SK-N-SH (cell line): Measurements from ENCODE around the gene TWSG1. TPM values are rescaled to one million over a fixed set of nuclear protein-coding genes. Genes with fewer than 3 reads are reported as not detected.

Experiments
- CTCF ChIA-PET: fragments of 300-600, 350-600 bp; formaldehyde crosslinking; extraction: SDS; loops from one replicate; lab custom pipeline; 2021; lab: Yijun Ruan, JAX
- POLR2A ChIA-PET: fragments of 350-600 bp; sonication (Branson Sonifier 250); formaldehyde crosslinking; extraction: SDS; loops from one replicate; lab custom pipeline; 2020; ENCODE audit warnings: antibody characterized with exemption, inconsistent platforms; lab: Yijun Ruan, JAX
- DNase-seq: peaks from one replicate; pipeline ENCODE4 v3.0.0; 2012
- H2AFZ ChIP-seq: fragments of 200-600 bp; sonication (generic); 2 replicates; pipeline ENCODE4 v1.8.1; 2016; ENCODE audit warnings: antibody characterized with exemption, mild to moderate bottlenecking, low read depth
- H3F3A ChIP-seq: fragments of 200-600 bp; sonication (generic); replicated peaks from 2 replicates; pipeline ENCODE3; 2016; ENCODE audit warnings: antibody characterized with exemption, mild to moderate bottlenecking; ENCODE audit not compliant: insufficient read depth
- H3K27ac ChIP-seq, 2 experiments: fragments of 200-500 bp in 1 of 2; fragments of 200-600 bp in 1 of 2; sonication (Bioruptor generic) in 1 of 2; sonication (generic), shearing (Covaris generic) in 1 of 2; 2 replicates each; pipeline versions ENCODE4 v1.5.1 to v1.6.1; 2014 to 2016; ENCODE audit warnings: low read depth in 2 of 2, inconsistent platforms in 1 of 2, low read length in 1 of 2, mild to moderate bottlenecking in 1 of 2, mixed read lengths in 1 of 2
- H3K27me3 ChIP-seq: fragments of 200-600 bp; sonication (generic), shearing (Covaris generic); 2 replicates; pipeline ENCODE4 v1.6.1; 2016; ENCODE audit warnings: mixed run types; ENCODE audit not compliant: insufficient read depth
- H3K36me3 ChIP-seq, 2 experiments: fragments of 200-500 bp in 1 of 2; fragments of 200-600 bp in 1 of 2; sonication (Bioruptor generic) in 1 of 2; sonication (generic) in 1 of 2; replicated peaks in 1 of 2; 2 replicates each; pipeline versions ENCODE3 to v1.5.1; 2014 to 2016; ENCODE audit warnings: low read length in 1 of 2, mild to moderate bottlenecking in 1 of 2; ENCODE audit not compliant: insufficient read depth in 2 of 2, control insufficient read depth in 1 of 2
- H3K4me1 ChIP-seq, 2 experiments: fragments of 200-500 bp in 1 of 2; fragments of 200-600 bp in 1 of 2; sonication (Bioruptor generic) in 1 of 2; sonication (generic), shearing (Covaris generic) in 1 of 2; 2 replicates each; pipeline versions ENCODE4 v1.5.1 to v1.6.1; 2014 to 2016; ENCODE audit warnings: low read depth in 1 of 2, low read length in 1 of 2, mixed run types in 1 of 2; ENCODE audit not compliant: insufficient read depth in 2 of 2, control insufficient read depth in 1 of 2
- H3K4me2 ChIP-seq: fragments of 200-600 bp; sonication (generic), shearing (Covaris generic); 2 replicates; pipeline ENCODE4 v1.6.1; 2017; ENCODE audit warnings: mixed run types
- H3K4me3 ChIP-seq, 2 experiments: fragments of 200-500 bp in 1 of 2; fragments of 200-600 bp in 1 of 2; sonication (Bioruptor generic) in 1 of 2; sonication (generic), shearing (Covaris generic) in 1 of 2; 2 replicates each; pipeline versions ENCODE4 v1.5.1 to v1.8.1; 2014 to 2016; ENCODE audit warnings: low read depth in 2 of 2, inconsistent platforms in 1 of 2, low read length in 1 of 2, mild to moderate bottlenecking in 1 of 2, mixed read lengths in 1 of 2, moderate library complexity in 1 of 2
- H3K79me2 ChIP-seq: fragments of 200-600 bp; sonication (generic); 2 replicates; pipeline ENCODE4 v1.8.1; 2017; ENCODE audit warnings: mild to moderate bottlenecking; ENCODE audit not compliant: insufficient read depth
- H3K9ac ChIP-seq: fragments of 200-600 bp; sonication (generic); 2 replicates; pipeline ENCODE4 v1.6.1; 2017; ENCODE audit warnings: mixed run types
- H3K9me2 ChIP-seq: fragments of 200-600 bp; sonication (generic); 2 replicates; pipeline ENCODE4 v1.6.1; 2017; ENCODE audit warnings: mixed run types
- H3K9me3 ChIP-seq: fragments of 200-600 bp; sonication (generic); 2 replicates; pipeline ENCODE4 v1.6.1; 2017; ENCODE audit warnings: mixed run types, mild to moderate bottlenecking, moderate library complexity
- H4K20me1 ChIP-seq: fragments of 200-600 bp; sonication (generic); 2 replicates; pipeline ENCODE4 v1.6.1; 2017; ENCODE audit warnings: mild to moderate bottlenecking, mixed run types; ENCODE audit not compliant: insufficient read depth
- CHD2 ChIP-seq: fragments of 150-350 bp; IDR thresholded peaks from 2 replicates; pipeline ENCODE4 v1.6.1; 2018; ENCODE audit warnings: low read length; ENCODE audit not compliant: partially characterized antibody
- ELF1 ChIP-seq: IDR thresholded peaks from 2 replicates; pipeline ENCODE4 v1.4.0; 2012
- EP300 ChIP-seq, 2 experiments: IDR thresholded peaks; 2 replicates each; pipeline versions ENCODE4 v1.4.0 to v1.6.1; 2012; ENCODE audit warnings: borderline replicate concordance in 1 of 2, low read depth in 1 of 2, low read length in 1 of 2
- GABPA ChIP-seq: IDR thresholded peaks from 2 replicates; pipeline ENCODE4 v1.4.0; 2012; ENCODE audit warnings: low read depth, mild to moderate bottlenecking
- JUND ChIP-seq: IDR thresholded peaks from 2 replicates; pipeline ENCODE4 v1.4.0; 2012
- MXI1 ChIP-seq: IDR thresholded peaks from 2 replicates; pipeline ENCODE4 v1.6.1; 2012; ENCODE audit warnings: mild to moderate bottlenecking, low read depth, low read length, improper control_type of control experiment
- NRF1 ChIP-seq: IDR thresholded peaks from 2 replicates; pipeline ENCODE4 v1.6.1; 2012; ENCODE audit warnings: low read depth, mild to moderate bottlenecking, low read length
- POLR2AphosphoS5 ChIP-seq: IDR thresholded peaks from 2 replicates; pipeline ENCODE4 v1.6.1; 2012; ENCODE audit warnings: low read depth, low read length
- RAD21 ChIP-seq: IDR thresholded peaks from 2 replicates; pipeline ENCODE4 v1.6.1; 2012; ENCODE audit warnings: mild to moderate bottlenecking, low read length
- RCOR1 ChIP-seq: fragments of 150-350 bp; IDR thresholded peaks from 2 replicates; pipeline ENCODE4 v1.6.1; 2017; ENCODE audit warnings: antibody characterized with exemption, low read length
- RFX5 ChIP-seq: IDR thresholded peaks from 2 replicates; pipeline ENCODE4 v1.6.1; 2012; ENCODE audit warnings: mild to moderate bottlenecking, improper control_type of control experiment, low read length
- SIN3A ChIP-seq: IDR thresholded peaks from 2 replicates; pipeline ENCODE4 v1.6.1; 2012; ENCODE audit warnings: low read depth, mild to moderate bottlenecking, low read length, moderate library complexity, borderline replicate concordance
- SMC3 ChIP-seq: IDR thresholded peaks from 2 replicates; pipeline ENCODE4 v1.6.1; 2012; ENCODE audit warnings: low read depth, low read length, improper control_type of control experiment
- TAF1 ChIP-seq: IDR thresholded peaks from 2 replicates; pipeline ENCODE4 v1.6.1; 2012; ENCODE audit warnings: low read depth, mild to moderate bottlenecking, low read length, moderate library complexity, borderline replicate concordance
- WGBS: methylation state at CpG from one replicate; pipeline ENCODE4 v1.1.6; 2017; ENCODE audit warnings: low lambda C conversion rate; 5-methylcytosine and 5-hydroxymethylcytosine counted together
- polyA plus RNA-seq, 3 experiments: library from polyadenylated mRNA; depleted of rRNA; stranded (reverse); fragments of >200 nt; gene quantifications; 2 replicates each; pipeline ENCODE4 v1.2.3, GENCODE V29; 2012
- TF ChIP-seq, protein P1 (sequence below): IDR thresholded peaks from 2 replicates; pipeline ENCODE4 v1.6.1; 2012; ENCODE audit warnings: mild to moderate bottlenecking, low read depth, low read length, moderate library complexity
- TF ChIP-seq, protein P2 (sequence below): fragments of 200-600 bp; sonication (generic); IDR thresholded peaks from 2 replicates; pipeline ENCODE4 v1.6.1; 2017; ENCODE audit warnings: antibody characterized with exemption, mild to moderate bottlenecking, moderate library complexity
- TF ChIP-seq, protein P3 (sequence below): IDR thresholded peaks from 2 replicates; pipeline ENCODE4 v1.4.0; 2012; ENCODE audit warnings: low read depth, borderline replicate concordance
- TF ChIP-seq, protein P4 (sequence below): IDR thresholded peaks from 2 replicates; pipeline ENCODE4 v1.4.0; 2012; ENCODE audit warnings: low read depth, borderline replicate concordance

The TWSG1 gene
- polyA plus RNA-seq, 1 of the 3 experiments (the other 2 are of a cell fraction): 44.0 TPM

DNA sequence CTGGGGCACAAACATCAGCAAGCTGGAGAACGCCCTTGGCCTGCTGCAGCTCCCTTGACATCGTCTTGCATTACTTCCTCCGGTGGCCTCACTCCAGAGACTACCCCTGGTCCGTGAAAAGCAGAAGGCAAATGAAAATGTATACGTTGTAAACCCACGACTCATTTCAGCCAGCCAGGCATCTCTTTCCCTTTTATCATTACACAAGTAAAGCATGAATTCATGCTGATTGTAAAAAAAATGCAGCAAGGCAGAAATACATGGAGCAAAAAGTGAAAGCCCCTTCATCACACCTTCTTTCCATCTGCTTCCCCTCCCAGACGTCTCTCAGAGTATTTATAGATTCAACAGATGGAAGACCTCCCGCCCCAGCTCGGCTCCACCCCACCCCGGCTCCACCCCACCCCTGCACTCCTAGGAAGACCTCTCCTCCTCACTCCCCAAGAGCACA, 99.1 kb downstream of the TWSG1 start:
- no peak overlapping the region for H3K27ac ChIP-seq
- DNase-seq: no peak
- no peaks in the 10 kb centered on the region for H3K79me2 ChIP-seq
- CTCF ChIA-PET: no interaction called here
- TF ChIP-seq RCOR1: no peak
- TF ChIP-seq, protein P1, sequence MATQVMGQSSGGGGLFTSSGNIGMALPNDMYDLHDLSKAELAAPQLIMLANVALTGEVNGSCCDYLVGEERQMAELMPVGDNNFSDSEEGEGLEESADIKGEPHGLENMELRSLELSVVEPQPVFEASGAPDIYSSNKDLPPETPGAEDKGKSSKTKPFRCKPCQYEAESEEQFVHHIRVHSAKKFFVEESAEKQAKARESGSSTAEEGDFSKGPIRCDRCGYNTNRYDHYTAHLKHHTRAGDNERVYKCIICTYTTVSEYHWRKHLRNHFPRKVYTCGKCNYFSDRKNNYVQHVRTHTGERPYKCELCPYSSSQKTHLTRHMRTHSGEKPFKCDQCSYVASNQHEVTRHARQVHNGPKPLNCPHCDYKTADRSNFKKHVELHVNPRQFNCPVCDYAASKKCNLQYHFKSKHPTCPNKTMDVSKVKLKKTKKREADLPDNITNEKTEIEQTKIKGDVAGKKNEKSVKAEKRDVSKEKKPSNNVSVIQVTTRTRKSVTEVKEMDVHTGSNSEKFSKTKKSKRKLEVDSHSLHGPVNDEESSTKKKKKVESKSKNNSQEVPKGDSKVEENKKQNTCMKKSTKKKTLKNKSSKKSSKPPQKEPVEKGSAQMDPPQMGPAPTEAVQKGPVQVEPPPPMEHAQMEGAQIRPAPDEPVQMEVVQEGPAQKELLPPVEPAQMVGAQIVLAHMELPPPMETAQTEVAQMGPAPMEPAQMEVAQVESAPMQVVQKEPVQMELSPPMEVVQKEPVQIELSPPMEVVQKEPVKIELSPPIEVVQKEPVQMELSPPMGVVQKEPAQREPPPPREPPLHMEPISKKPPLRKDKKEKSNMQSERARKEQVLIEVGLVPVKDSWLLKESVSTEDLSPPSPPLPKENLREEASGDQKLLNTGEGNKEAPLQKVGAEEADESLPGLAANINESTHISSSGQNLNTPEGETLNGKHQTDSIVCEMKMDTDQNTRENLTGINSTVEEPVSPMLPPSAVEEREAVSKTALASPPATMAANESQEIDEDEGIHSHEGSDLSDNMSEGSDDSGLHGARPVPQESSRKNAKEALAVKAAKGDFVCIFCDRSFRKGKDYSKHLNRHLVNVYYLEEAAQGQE: no peak
- TF ChIP-seq POLR2AphosphoS5: no peak
- TF ChIP-seq SMC3: no peak
- TF ChIP-seq RAD21: no peak
- TF ChIP-seq CHD2: no peak
- TF ChIP-seq TAF1: no peak
- no peak for TF ChIP-seq MXI1
- TF ChIP-seq EP300 (IDR thresholded peaks at IDR 0.05; ENCODE audit: borderline replicate concordance in 1 of 2, low read depth in 1 of 2, low read length in 1 of 2): no peak
- TF ChIP-seq, protein P2, sequence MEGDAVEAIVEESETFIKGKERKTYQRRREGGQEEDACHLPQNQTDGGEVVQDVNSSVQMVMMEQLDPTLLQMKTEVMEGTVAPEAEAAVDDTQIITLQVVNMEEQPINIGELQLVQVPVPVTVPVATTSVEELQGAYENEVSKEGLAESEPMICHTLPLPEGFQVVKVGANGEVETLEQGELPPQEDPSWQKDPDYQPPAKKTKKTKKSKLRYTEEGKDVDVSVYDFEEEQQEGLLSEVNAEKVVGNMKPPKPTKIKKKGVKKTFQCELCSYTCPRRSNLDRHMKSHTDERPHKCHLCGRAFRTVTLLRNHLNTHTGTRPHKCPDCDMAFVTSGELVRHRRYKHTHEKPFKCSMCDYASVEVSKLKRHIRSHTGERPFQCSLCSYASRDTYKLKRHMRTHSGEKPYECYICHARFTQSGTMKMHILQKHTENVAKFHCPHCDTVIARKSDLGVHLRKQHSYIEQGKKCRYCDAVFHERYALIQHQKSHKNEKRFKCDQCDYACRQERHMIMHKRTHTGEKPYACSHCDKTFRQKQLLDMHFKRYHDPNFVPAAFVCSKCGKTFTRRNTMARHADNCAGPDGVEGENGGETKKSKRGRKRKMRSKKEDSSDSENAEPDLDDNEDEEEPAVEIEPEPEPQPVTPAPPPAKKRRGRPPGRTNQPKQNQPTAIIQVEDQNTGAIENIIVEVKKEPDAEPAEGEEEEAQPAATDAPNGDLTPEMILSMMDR: no peak
- no peak for TF ChIP-seq ELF1
- no peak for TF ChIP-seq GABPA
- TF ChIP-seq, protein P3, sequence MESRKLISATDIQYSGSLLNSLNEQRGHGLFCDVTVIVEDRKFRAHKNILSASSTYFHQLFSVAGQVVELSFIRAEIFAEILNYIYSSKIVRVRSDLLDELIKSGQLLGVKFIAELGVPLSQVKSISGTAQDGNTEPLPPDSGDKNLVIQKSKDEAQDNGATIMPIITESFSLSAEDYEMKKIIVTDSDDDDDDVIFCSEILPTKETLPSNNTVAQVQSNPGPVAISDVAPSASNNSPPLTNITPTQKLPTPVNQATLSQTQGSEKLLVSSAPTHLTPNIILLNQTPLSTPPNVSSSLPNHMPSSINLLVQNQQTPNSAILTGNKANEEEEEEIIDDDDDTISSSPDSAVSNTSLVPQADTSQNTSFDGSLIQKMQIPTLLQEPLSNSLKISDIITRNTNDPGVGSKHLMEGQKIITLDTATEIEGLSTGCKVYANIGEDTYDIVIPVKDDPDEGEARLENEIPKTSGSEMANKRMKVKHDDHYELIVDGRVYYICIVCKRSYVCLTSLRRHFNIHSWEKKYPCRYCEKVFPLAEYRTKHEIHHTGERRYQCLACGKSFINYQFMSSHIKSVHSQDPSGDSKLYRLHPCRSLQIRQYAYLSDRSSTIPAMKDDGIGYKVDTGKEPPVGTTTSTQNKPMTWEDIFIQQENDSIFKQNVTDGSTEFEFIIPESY: no peak
- TF ChIP-seq SIN3A: no peak
- no peak for TF ChIP-seq JUND
- TF ChIP-seq, protein P4, sequence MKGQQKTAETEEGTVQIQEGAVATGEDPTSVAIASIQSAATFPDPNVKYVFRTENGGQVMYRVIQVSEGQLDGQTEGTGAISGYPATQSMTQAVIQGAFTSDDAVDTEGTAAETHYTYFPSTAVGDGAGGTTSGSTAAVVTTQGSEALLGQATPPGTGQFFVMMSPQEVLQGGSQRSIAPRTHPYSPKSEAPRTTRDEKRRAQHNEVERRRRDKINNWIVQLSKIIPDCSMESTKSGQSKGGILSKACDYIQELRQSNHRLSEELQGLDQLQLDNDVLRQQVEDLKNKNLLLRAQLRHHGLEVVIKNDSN: no peak
- no peak for TF ChIP-seq RFX5
- no peak for TF ChIP-seq NRF1
- no peaks in the 10 kb centered on the region for H3K9me2 ChIP-seq
- no peaks in the 10 kb centered on the region for H3F3A ChIP-seq
- POLR2A ChIA-PET: no interaction called here
- H3K9me3 ChIP-seq: no peaks in the 10 kb centered on the region
- H3K4me2 ChIP-seq: no peak overlapping the region
- H3K4me1 ChIP-seq: no peaks in the 10 kb centered on the region; a peak in 1 of 4 replicates
- no peak overlapping the region for H3K9ac ChIP-seq
- no peaks in the 10 kb centered on the region for H3K27me3 ChIP-seq
- H3K4me3 ChIP-seq: no peak overlapping the region
- no peaks in the 10 kb centered on the region for H4K20me1 ChIP-seq
- no peak overlapping the region for H2AFZ ChIP-seq
- 81% methylated on average over 10 of the region's 10 CpGs for WGBS
- H3K36me3 ChIP-seq: no peaks in the 10 kb centered on the region
